Dermis microvascular lymphatic vessel endothelial cell (primary cell): Measurements from ENCODE around the gene SAMD11. TPM values are rescaled to one million over a fixed set of nuclear protein-coding genes. Genes with fewer than 3 reads are reported as not detected.

Source experiments
- DNase-seq, 2 donors: peaks; one replicate each; pipeline versions ENCODE4 v3.0.0 to v3.0.0-alpha.2; 2010; ENCODE audit warnings: low read depth in 2 of 2
- total RNA-seq: library from RNA; depleted of rRNA; stranded (reverse); fragments of >200 nt; gene quantifications from 2 replicates; pipeline ENCODE4 v1.2.1, GENCODE V29; 2014

The SAMD11 gene
- total RNA-seq, 1 donor from 2014 or later, result under 0.01 TPM

GRCh38 chr1:916173-917075 lies 7.3 kb upstream of the SAMD11 start:
- no peak for DNase-seq

- no peak for DNase-seq
These were observed 6.7 kb upstream of the SAMD11 start for GRCh38 chr1:917076-917459.

- DNase-seq, result no peak
These were observed 6.1 kb upstream of the SAMD11 start for GRCh38 chr1:917466-918091.

GRCh38 chr1:918353-918752 lies 5.4 kb upstream of the SAMD11 start:
- DNase-seq, result no peak

GRCh38 chr1:918843-919242 lies 4.9 kb upstream of the SAMD11 start:
- no peak for DNase-seq

GRCh38 chr1:919271-919872 lies 4.4 kb upstream of the SAMD11 start:
- DNase-seq, result no peak

GRCh38 chr1:920010-920409 lies 3.7 kb upstream of the SAMD11 start:
- no peak for DNase-seq

- DNase-seq, result no peak
These were observed 3.2 kb upstream of the SAMD11 start for GRCh38 chr1:920521-920920.

GRCh38 chr1:921011-921837 lies 2.5 kb upstream of the SAMD11 start:
- DNase-seq, result peak; percentile 28 to 77

- no peak for DNase-seq
These were observed 400 bp downstream of the SAMD11 start for GRCh38 chr1:923991-924655.

GRCh38 chr1:924656-925560 lies 1.2 kb downstream of the SAMD11 start:
- peak in 1 of 2 donors; percentile 39 for DNase-seq

GRCh38 chr1:925561-926421 lies 2.1 kb downstream of the SAMD11 start:
- DNase-seq, result peak in 1 of 2 donors; percentile 14

GRCh38 chr1:927234-927633 lies 3.5 kb downstream of the SAMD11 start:
- no peak for DNase-seq

GRCh38 chr1:927748-928147 lies 4.0 kb downstream of the SAMD11 start:
- no peak for DNase-seq

GRCh38 chr1:928825-929661 lies 5.3 kb downstream of the SAMD11 start:
- no peak for DNase-seq

GRCh38 chr1:929712-930632 lies 6.2 kb downstream of the SAMD11 start:
- no peak for DNase-seq

GRCh38 chr1:930633-931138 lies 7.0 kb downstream of the SAMD11 start:
- no peak for DNase-seq
